Natural killer cell treated with Interleukin-12 subunit alpha and Interleukin-12 subunit beta and Interleukin-15 and Interleukin-18, amount 100 ng/mL, for 72 hours (primary cell): Measurements from ENCODE around the gene CRELD2. TPM values are rescaled to one million over a fixed set of nuclear protein-coding genes. Genes with fewer than 3 reads are reported as not detected.
"Not testable (repeated sequence)": the region's sequence is repeated elsewhere in the genome, so short reads cannot be mapped to it uniquely, and the experiment has no call there.

Experiments
- ATAC-seq, 2 donors: fragments of 150-1000 bp; cut with Tn5 transposase in 1 of 2; sonication (Bioruptor Pico), chemical (Tn5 transposase) in 1 of 2; 2 replicates each; pipeline ENCODE4 v1.10.0; 2021
- DNase-seq: peaks from one replicate; pipeline ENCODE4 v3.0.0; 2022; ENCODE audit warnings: low spot score
- H3K27ac Mint-ChIP-seq, 2 donors: 1 replicate in 1 of 2; 2 replicates in 1 of 2; pipeline ENCODE4 v1.8.0; 2022; ENCODE audit warnings: mixed read lengths in 2 of 2, mild to moderate bottlenecking in 1 of 2, moderate library complexity in 1 of 2
- H3K27me3 Mint-ChIP-seq, 2 donors: 1 replicate in 1 of 2; 2 replicates in 1 of 2; pipeline ENCODE4 v1.8.0; 2022; ENCODE audit warnings: mixed read lengths in 2 of 2
- H3K36me3 Mint-ChIP-seq: one replicate; pipeline ENCODE4 v1.8.0; 2022; ENCODE audit warnings: mixed read lengths
- H3K4me1 Mint-ChIP-seq, 2 donors: 1 replicate in 1 of 2; 2 replicates in 1 of 2; pipeline ENCODE4 v1.8.0; 2022; ENCODE audit warnings: low read depth in 2 of 2, mixed read lengths in 2 of 2, mild to moderate bottlenecking in 1 of 2
- H3K4me3 Mint-ChIP-seq: one replicate; pipeline ENCODE4 v1.8.0; 2022; ENCODE audit warnings: mixed read lengths
- H3K9me3 Mint-ChIP-seq: 2 replicates; pipeline ENCODE4 v1.8.0; 2022; ENCODE audit warnings: mixed read lengths
- total RNA-seq, 2 donors: library from RNA; stranded (reverse); gene quantifications; one replicate each; pipeline ENCODE4 v1.2.3, GENCODE V29; 2022

CRELD2 gene
- total RNA-seq, 2 donors from 2014 or later: 59.5 to 75.7 TPM

GRCh38 chr22:49945042-49945794, 26.8 kb downstream of the CRELD2 start:
- not testable (repeated sequence) for DNase-seq, H3K9me3 Mint-ChIP-seq, ATAC-seq, H3K4me3 Mint-ChIP-seq, H3K36me3 Mint-ChIP-seq, H3K27me3 Mint-ChIP-seq, H3K4me1 Mint-ChIP-seq
- H3K27ac Mint-ChIP-seq: peak overlapping the region; percentile 47 to 88

GRCh38 chr22:49946612-49947295, 28.3 kb downstream of the CRELD2 start:
- Mint-ChIP-seq H3K36me3 (no peaks in the 10 kb centered on the region), H3K27ac (peak overlapping the region in 1 of 2 donors; percentile 88), H3K4me1 (peaks cover 0 to 4% of the 10 kb centered on the region in 2 donors), H3K27me3 (no peaks in the 10 kb centered on the region), H3K9me3 (no peaks in the 10 kb centered on the region), H3K4me3 (no peak overlapping the region)
- ATAC-seq (no peak), DNase-seq (no peak)

GRCh38 chr22:49947296-49947622, 28.8 kb downstream of the CRELD2 start:
- Mint-ChIP-seq H3K36me3 (no peaks in the 10 kb centered on the region), H3K27me3 (no peaks in the 10 kb centered on the region), H3K27ac (no peak overlapping the region), H3K4me3 (no peak overlapping the region), H3K4me1 (peaks cover 0 to 4% of the 10 kb centered on the region in 2 donors), H3K9me3 (no peaks in the 10 kb centered on the region)
- ATAC-seq: no peak
- DNase-seq: no peak

- H3K27ac Mint-ChIP-seq: no peak overlapping the region
- no peak overlapping the region for H3K4me3 Mint-ChIP-seq
- H3K9me3 Mint-ChIP-seq: no peaks in the 10 kb centered on the region
- H3K36me3 Mint-ChIP-seq: no peaks in the 10 kb centered on the region
- DNase-seq (no peak), ATAC-seq (no peak)
- H3K4me1 Mint-ChIP-seq: peaks cover 0 to 4% of the 10 kb centered on the region in 2 donors
- no peaks in the 10 kb centered on the region for H3K27me3 Mint-ChIP-seq
Observed at GRCh38 chr22:49948116-49948957, 29.9 kb downstream of the CRELD2 start.

GRCh38 chr22:49948958-49949913, 30.8 kb downstream of the CRELD2 start:
- Mint-ChIP-seq H3K4me3 (no peak overlapping the region), H3K9me3 (no peaks in the 10 kb centered on the region), H3K27me3 (no peaks in the 10 kb centered on the region), H3K27ac (no peak overlapping the region), H3K36me3 (no peaks in the 10 kb centered on the region), H3K4me1 (peaks cover 0 to 4% of the 10 kb centered on the region in 2 donors)
- ATAC-seq: peak in 1 of 2 donors; percentile 1
- no peak for DNase-seq

GRCh38 chr22:49949914-49950292, 31.5 kb downstream of the CRELD2 start:
- Mint-ChIP-seq H3K4me1 (peaks cover 0 to 4% of the 10 kb centered on the region in 2 donors), H3K36me3 (no peaks in the 10 kb centered on the region)
- ATAC-seq: no peak

GRCh38 chr22:49950396-49950994, 32.1 kb downstream of the CRELD2 start:
- Mint-ChIP-seq H3K27me3 (no peaks in the 10 kb centered on the region), H3K36me3 (no peaks in the 10 kb centered on the region), H3K9me3 (no peaks in the 10 kb centered on the region), H3K27ac (no peak overlapping the region), H3K4me3 (no peak overlapping the region), H3K4me1 (peaks cover 0 to 3% of the 10 kb centered on the region in 2 donors)
- no peak for ATAC-seq
- DNase-seq: no peak

More at GRCh38 chr22:49949914-49950292, 31.5 kb downstream of the CRELD2 start:
- DNase-seq: no peak
- no peaks in the 10 kb centered on the region for H3K27me3 Mint-ChIP-seq
- no peak overlapping the region for H3K27ac Mint-ChIP-seq
- H3K4me3 Mint-ChIP-seq: no peak overlapping the region
- H3K9me3 Mint-ChIP-seq: no peaks in the 10 kb centered on the region

GRCh38 chr22:49951000-49951677, 32.7 kb downstream of the CRELD2 start:
- no peaks in the 10 kb centered on the region for H3K36me3 Mint-ChIP-seq
- no peaks in the 10 kb centered on the region for H3K4me1 Mint-ChIP-seq
- H3K27ac Mint-ChIP-seq: no peak overlapping the region
- DNase-seq (no peak), ATAC-seq (no peak)
- H3K9me3 Mint-ChIP-seq: no peaks in the 10 kb centered on the region
- H3K4me3 Mint-ChIP-seq: no peak overlapping the region
- H3K27me3 Mint-ChIP-seq: no peaks in the 10 kb centered on the region

GRCh38 chr22:49951678-49951985, 33.2 kb downstream of the CRELD2 start:
- Mint-ChIP-seq H3K4me1 (no peaks in the 10 kb centered on the region), H3K36me3 (no peaks in the 10 kb centered on the region), H3K9me3 (no peaks in the 10 kb centered on the region), H3K27me3 (no peaks in the 10 kb centered on the region), H3K4me3 (no peak overlapping the region), H3K27ac (no peak overlapping the region)
- ATAC-seq: no peak
- no peak for DNase-seq

- no peak for DNase-seq
- Mint-ChIP-seq H3K9me3 (no peaks in the 10 kb centered on the region), H3K27ac (no peak overlapping the region), H3K4me3 (no peak overlapping the region), H3K4me1 (no peaks in the 10 kb centered on the region), H3K36me3 (no peaks in the 10 kb centered on the region), H3K27me3 (no peaks in the 10 kb centered on the region)
- no peak for ATAC-seq
Observed at GRCh38 chr22:49951986-49952896, 33.8 kb downstream of the CRELD2 start.

- no peaks in the 10 kb centered on the region for H3K4me1 Mint-ChIP-seq
- H3K27ac Mint-ChIP-seq: no peak overlapping the region
- DNase-seq: no peak
- no peaks in the 10 kb centered on the region for H3K9me3 Mint-ChIP-seq
- H3K27me3 Mint-ChIP-seq: no peaks in the 10 kb centered on the region
- H3K4me3 Mint-ChIP-seq: no peak overlapping the region
- ATAC-seq: no peak
- H3K36me3 Mint-ChIP-seq: no peaks in the 10 kb centered on the region
Observed at GRCh38 chr22:49953027-49953679, 34.7 kb downstream of the CRELD2 start.
